Fibroblast of skin of right quadriceps (primary cell): ENCODE results near the gene KCNIP1.

ENCODE experiments used
- DNase-seq: peaks from one replicate; pipeline ENCODE4 v3.0.0-alpha.2; 2013

The KCNIP1 gene

DNA sequence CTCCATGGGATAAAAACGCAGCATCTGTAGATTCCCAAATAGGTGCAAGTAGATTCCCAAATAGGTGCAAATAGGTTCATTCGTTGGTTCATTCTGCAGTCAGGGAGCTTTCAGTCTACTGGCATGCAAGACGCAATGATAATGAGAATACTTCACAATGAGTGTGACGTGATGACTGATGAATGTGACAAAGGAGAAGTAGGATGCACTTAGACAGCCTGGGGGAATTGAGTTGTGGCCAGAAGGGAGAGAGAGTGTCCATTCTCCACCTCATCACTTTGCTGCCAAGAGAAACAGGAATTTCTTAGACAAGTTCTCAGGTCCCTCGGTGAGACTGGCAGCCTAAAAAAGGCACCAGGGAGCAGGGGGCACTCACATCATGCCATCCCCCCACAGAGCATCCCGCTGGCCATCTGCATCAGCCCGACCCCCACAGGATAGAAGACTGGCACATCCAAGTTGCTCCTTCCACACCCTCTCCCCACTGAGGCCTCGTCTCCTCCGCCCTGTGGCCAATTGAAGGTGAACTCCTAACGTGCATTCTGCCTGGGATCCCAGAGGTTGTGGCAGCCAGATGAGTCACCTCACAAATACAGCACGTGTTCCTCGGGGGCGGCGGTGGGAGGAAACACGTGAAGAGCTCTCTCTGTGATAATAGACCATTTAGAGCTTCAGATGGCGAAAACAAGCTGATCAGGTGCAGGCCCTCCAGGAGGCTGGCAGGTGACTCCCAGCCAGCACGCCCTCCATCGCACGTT is 19.9 kb upstream of the KCNIP1 start:
- peak; percentile 53 for DNase-seq

DNA sequence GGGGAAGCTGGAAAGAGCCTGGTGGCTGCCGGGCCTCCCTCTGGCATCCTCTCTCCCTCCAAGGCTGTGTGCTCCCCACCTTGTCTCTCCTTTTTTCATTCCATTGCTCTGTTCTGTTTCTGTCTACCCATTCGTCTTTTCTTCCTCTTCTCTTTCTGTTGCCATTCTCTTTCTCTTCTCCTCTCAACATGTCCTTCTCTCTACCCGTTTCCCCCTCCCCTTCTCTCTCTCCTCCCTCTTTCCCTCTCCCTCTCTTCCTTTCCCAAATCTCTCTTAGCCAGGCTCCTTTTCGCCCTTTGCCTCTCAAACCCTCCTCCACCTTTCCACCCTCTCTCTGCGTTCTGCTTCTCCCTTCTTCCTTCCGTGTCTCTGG is 19.4 kb upstream of the KCNIP1 start:
- no peak for DNase-seq

GRCh38 chr5:170484847-170485615 is 18.8 kb upstream of the KCNIP1 start:
- no peak for DNase-seq

DNA sequence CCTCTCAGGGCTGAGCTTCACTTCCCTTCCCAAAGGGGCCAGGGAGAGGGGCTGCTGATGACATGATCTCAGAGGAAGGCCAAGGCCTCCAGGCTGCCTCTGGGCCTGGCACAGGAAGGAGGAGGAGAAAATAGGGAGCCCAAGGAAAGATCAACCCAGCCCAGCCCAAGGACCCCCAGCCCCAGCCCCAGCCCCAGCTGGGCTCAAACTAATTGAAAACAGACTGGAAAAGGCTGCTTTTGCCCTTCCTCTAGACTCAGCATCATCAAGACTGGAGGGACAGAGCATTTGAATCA is 18.3 kb upstream of the KCNIP1 start:
- DNase-seq, result no peak

GRCh38 chr5:170486371-170486770 is 17.4 kb upstream of the KCNIP1 start:
- no peak for DNase-seq

DNA sequence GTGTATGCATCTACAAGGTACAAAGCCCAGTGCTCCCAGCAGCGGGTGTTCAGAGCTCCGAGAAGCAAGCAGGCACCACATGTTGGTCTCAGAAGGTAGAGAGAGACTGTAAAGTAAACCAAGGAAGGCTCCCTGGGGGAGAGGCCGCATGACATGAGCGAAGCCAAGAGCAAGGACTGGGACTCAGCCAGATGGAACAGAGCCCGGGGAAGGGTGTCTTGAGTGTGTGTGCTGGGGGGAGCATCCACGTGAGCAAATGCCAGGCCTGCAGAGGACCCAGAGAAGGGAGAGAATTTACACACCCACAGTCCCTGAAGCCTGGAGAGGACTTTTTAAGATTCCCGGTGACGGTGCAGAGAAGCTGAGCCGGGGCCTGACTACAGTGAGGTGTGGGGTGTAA is 15.2 kb upstream of the KCNIP1 start:
- DNase-seq, result no peak

DNA sequence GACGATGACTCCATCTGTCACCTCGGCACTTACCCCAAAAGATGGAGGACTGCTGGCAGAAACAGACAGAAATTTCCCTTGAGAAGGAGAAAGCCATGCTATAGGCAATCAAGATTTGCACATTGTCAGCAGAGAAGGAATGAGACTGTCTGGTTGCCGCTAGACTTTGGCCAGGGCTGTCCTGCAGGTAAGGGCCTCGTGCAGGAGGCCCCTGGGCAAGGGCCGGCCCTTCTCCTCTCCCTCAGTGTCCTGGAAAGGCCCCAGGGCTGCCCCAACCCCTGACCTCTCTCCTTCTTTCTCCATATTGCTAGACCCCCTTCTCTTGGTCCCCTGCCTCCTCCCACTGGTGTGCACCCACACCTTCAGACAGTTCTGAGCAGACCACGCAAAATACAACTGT is 14.6 kb upstream of the KCNIP1 start:
- no peak for DNase-seq

GRCh38 chr5:170490381-170490780 is 13.4 kb upstream of the KCNIP1 start:
- DNase-seq, result no peak

DNA sequence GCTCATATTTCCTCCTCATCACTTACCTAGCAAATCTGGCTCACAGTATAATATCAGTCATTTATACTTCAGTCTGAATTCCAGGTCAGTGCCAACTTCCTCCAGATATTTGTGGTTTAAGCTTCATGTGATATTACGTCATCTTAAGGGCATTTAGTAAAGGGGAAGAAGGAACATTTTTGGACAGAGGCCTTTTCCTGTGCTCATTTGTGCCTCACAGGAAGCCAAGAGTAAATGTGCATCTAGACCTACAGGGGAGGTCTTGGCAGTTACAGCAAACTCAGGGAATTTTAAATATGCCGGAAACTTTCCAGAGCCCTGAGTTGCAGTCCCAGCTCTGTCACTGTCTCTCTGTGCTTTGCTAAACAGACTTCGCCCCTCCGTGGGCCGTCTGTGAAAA is 12.3 kb upstream of the KCNIP1 start:
- DNase-seq, result peak; percentile 95

GRCh38 chr5:170493028-170493820 is 10.6 kb upstream of the KCNIP1 start:
- no peak for DNase-seq

GRCh38 chr5:170494041-170494440 is 9.8 kb upstream of the KCNIP1 start:
- no peak for DNase-seq

DNA sequence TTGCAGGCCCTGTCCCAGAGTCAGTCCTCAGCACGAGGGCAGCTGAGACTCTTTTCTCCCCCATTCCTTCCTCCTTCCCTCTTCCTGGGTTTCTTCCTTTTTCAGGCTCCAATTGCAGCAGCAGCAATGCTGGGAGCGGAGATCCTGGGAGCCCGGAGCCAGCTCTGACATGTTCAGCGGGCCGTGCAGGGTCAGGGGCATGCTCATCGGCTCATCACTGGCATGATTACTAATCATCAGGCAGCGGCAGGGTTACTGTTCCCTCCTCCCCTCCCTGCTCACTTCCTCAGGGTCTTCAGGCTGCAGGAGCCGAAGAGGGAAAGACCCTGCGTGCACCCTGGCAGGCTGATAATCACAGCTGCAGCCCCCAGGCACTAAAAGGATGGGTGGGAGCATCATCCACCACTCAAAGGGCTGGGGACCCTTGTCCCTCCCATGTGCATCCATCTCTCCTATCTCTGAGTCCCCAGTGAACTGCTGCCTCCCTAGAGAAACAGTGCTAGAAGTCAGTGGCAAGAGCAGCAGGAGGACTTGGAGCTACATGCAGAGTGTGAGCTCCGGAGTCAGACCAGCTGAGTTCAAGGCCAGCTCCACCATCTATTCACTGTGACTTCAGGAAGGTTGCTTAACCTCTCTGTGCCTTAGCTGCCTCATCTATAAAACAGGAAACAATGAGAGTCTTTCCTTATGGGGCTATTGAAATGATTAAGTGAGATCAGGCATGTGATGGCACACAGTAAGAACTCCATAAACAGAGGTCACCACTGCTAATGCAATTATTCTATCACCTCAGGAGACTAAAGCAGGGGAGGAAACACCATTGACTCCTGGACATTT is 7.8 kb upstream of the KCNIP1 start:
- DNase-seq, result no peak

GRCh38 chr5:170496662-170497028 is 7.2 kb upstream of the KCNIP1 start:
- no peak for DNase-seq

- peak; percentile 47 for DNase-seq
These were observed 6.3 kb upstream of the KCNIP1 start for GRCh38 chr5:170497311-170498038.

GRCh38 chr5:170498811-170499351 is 4.9 kb upstream of the KCNIP1 start:
- no peak for DNase-seq

DNA sequence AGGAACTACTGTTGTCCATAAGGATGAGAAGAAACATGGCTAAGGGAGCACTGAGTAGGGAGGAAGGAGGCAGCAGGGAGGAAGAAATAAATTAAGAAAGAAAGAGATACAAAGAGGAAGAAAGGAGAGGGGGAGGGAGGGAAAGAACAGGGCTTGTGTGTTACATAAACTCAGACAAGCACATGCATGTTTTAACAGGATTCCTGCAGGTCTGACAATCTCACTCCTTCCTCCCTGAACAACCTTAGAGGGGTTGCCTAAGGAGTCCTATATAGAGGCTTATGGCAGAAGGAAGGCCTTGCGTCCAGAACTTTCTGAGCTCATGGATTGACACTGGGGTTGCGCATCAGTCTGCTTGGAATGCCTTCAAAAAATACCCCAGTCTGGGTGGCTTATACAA is 4.2 kb upstream of the KCNIP1 start:
- no peak for DNase-seq

GRCh38 chr5:170501361-170501760 is 2.5 kb upstream of the KCNIP1 start:
- DNase-seq, result no peak

GRCh38 chr5:170501931-170502330 is 1.9 kb upstream of the KCNIP1 start:
- DNase-seq, result no peak

- DNase-seq, result no peak
These were observed 921 bp downstream of the KCNIP1 start for GRCh38 chr5:170504616-170505266.

GRCh38 chr5:170508036-170508435 is 4.2 kb downstream of the KCNIP1 start:
- DNase-seq, result no peak

GRCh38 chr5:170508660-170509347 is 5.0 kb downstream of the KCNIP1 start:
- DNase-seq, result peak; percentile 41
